HG03103 (cell line): ENCODE results near the gene COX6B1.
"Not testable (repeated sequence)": the region's sequence is repeated elsewhere in the genome, so short reads cannot be mapped to it uniquely, and the experiment has no call there.

Source experiments
- ATAC-seq: cut with Tn5 transposase; IDR thresholded peaks from one replicate; pipeline ENCODE4 v1.9.1; 2021; ENCODE audit warnings: low read depth; ENCODE audit not compliant: unreplicated experiment

COX6B1 gene, protein sequence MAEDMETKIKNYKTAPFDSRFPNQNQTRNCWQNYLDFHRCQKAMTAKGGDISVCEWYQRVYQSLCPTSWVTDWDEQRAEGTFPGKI

DNA sequence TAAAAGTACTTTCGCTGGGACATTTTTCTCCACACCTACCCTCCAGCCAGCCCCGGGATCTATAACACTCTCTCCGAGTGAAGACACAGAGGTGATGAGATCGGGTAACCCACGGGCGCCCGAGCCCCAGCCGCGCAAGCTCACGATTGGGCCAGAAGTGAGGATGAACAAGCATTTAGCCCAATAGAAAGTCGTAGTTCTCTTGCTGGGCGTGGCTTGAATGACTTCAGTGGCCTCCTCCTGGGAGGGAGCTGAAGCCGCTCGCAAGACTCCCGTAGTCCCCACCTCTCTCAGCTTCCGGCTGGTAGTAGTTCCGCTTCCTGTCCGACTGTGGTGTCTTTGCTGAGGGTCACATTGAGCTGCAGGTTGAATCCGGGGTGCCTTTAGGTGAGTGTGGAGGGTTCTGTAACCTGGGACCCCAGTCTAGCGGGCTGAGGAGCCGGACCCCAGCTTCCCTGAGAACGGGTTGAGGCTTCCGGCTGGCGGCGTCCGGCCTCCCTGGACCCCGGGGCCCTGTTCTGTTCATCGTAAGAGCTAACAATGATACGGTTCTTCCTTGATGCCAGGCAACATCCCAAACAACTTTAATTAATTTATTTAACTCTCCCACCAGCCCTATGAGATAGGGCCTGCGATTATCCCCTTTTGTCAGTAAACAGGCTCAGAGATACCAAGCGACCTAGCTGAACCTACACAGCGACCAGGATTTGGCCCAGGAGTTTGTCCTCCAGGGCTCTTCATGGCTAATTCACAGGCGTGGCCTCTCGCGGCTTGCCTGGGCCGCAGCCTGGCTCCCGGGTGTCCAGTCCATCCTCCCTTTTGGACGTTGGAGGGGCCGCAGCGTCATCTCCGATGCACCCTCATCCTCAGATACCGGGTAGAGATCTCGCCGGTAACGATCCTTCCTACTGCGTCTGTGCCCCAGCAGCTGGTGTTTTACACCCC, at the start of gene COX6B1:
TSS of gene COX6B1 (plus strand) at position 307 of the 945 bp plus-strand sequence. CDS start 2,921 bp downstream, outside the sequence.
- peak; percentile 42 for ATAC-seq

- ATAC-seq = no peak
These were observed 46.2 kb upstream of the COX6B1 start for GRCh38 chr19:35601971-35602370.

- ATAC-seq = not testable (repeated sequence)
These were observed 43.7 kb upstream of the COX6B1 start for GRCh38 chr19:35604436-35604835.

- not testable (repeated sequence) for ATAC-seq
These were observed 41.0 kb upstream of the COX6B1 start for GRCh38 chr19:35607170-35607569.

DNA sequence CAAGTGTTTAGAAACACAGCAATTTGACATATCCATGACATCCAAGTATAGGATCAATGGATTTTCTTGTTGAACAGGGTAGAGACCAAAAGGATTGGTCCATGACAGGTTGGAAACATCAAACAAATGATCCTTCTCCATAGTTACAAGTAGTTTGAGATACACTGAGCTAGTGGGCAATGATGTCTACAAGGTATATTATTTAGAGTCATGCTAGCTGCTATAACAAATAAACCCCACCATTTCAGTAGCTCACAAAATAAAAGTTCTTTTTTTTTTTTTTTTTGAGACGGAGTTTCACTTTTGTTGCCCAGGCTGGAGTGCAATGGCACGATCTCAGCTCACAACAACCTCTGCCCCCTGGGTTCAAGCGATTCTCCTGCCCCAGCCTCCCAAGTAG, 40.5 kb upstream of the COX6B1 start:
- no peak for ATAC-seq

DNA sequence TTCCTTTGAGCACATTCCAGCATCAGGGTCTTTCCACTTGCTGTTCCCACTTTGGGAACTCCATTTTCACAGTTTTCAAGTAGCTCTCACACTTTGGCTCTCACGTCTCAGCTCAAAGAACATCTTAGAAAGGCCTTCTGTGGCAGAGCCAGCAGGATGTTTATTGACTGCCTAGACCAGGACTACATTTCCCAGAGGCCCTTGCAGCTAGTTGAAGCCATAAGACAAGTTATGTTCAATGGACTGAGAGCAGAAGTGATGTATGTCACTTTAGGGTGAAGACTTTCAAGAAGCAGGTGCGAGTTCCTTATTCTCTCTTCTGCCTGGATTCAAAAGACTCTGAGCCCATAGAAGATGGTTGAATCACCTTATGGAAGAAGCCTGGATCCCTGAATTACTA, 39.9 kb upstream of the COX6B1 start:
- no peak for ATAC-seq

GRCh38 chr19:35609851-35610353, 38.2 kb upstream of the COX6B1 start:
- ATAC-seq = no peak

- no peak for ATAC-seq
These were observed 35.9 kb upstream of the COX6B1 start for GRCh38 chr19:35612224-35612558.

DNA sequence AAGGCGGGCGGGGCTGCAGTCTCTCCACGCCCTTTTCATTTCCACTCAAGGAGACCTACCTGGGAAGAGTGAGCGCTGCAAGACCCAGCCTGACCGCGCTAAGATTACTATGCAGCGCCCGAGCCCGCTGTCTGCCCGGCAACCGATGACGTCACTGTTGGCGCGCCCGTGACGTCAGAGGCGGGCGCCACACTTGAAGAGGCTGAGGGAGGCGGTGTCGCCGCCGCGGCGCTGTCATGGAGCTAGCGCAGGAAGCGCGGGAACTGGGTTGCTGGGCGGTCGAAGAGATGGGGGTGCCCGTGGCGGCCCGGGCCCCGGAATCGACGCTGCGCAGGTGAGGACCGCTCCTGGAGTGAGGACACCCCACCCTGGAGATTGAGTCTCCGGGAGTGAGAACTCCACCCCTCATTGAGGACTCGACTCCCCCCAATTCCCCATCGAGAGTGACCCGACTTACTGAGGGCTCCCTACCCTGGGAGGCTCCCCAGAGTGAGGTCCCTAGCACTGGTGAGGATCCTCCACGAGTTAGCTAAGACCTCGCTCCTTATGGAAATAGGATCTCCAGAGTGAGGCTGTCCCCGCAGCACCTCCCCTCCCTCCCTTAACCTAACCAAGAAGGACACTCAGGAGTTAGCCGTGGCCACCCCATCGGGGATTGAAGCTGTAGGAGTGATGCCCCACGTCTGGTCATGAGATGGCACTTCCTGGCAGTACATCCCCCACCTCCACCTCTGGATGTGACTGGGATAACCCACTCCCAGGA, 35.4 kb upstream of the COX6B1 start, which contains the start of gene HAUS5:
TSS of gene HAUS5 (plus strand) at position 177 of the 763 bp plus-strand sequence. CDS start at position 237, 60 bp downstream.
- ATAC-seq = peak; percentile 70

GRCh38 chr19:35613574-35613973, 34.5 kb upstream of the COX6B1 start:
- no peak for ATAC-seq

DNA sequence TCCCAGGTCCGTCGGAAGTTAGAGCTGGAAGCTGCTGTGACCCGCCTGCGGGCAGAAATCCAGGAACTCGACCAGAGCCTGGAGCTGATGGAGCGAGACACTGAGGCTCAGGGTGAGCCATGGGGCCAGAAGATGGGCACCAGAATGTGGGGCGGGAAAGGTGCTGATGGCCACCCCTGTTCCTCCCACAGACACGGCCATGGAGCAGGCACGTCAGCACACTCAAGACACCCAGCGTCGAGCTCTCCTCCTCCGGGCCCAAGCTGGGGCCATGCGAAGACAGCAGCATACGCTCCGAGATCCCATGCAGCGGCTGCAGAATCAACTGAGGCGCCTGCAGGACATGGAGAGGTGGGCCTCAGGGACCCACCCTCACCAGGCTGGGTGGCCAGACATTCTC, 33.1 kb upstream of the COX6B1 start:
- no peak for ATAC-seq

DNA sequence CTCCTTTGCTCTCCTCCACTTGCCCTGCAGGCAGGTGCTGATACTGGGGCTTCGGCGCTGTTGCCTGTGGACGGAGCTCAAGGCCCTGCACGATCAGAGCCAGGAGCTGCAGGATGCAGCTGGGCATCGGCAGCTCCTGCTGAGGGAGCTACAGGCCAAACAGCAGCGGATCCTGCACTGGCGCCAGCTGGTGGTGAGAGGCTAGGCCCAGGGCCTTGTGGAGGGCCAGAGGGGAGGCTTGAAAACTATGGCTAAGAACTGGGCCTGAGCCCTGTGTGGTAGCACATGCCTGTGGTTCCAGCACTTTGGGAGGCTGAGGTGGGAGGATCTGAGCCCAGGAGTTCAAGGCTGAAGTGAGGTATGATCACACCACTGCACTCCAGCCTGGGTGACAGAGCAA, 29.3 kb upstream of the COX6B1 start:
- no peak for ATAC-seq

DNA sequence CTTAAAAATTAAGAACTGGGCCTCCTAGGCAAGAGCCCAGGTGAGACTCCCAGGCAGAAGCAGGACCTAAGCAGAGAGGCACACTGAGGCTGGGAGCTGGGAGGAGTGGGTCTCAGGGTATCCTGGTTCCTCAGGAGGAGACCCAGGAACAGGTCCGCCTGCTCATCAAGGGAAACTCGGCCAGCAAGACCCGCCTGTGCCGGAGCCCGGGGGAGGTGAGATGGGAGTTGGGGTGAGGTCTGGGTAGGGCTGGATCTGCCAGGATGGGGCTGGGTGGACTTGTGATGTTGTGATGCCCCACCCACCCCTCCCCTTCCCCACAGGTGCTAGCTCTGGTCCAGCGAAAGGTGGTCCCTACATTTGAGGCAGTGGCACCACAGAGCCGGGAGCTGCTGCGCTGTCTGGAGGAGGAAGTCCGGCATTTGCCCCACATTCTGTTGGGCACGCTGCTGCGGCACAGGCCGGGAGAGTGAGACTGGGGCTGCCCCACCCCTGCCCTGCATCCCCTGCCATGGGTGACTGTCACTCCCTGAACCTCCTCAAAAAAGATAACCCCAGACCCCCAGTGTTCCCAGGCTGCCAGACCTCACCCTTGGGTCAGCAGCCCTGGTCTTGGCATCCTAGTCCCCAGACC, 28.7 kb upstream of the COX6B1 start:
- no peak for ATAC-seq

DNA sequence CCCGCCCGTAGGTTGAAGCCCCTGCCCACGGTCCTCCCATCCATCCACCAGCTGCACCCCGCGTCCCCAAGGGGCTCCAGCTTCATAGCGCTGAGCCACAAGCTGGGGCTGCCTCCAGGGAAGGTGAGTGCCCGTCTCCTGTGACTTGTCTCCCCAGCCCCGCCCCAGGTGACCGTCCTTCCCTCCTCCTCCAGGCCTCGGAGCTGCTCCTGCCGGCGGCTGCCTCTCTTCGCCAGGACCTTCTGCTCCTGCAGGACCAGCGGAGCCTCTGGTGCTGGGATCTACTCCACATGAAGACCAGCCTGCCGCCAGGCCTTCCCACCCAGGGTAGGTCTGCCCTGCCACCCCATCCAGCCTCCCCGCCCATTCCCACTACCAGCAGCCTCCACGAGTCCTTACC, 28.1 kb upstream of the COX6B1 start:
- no peak for ATAC-seq

DNA sequence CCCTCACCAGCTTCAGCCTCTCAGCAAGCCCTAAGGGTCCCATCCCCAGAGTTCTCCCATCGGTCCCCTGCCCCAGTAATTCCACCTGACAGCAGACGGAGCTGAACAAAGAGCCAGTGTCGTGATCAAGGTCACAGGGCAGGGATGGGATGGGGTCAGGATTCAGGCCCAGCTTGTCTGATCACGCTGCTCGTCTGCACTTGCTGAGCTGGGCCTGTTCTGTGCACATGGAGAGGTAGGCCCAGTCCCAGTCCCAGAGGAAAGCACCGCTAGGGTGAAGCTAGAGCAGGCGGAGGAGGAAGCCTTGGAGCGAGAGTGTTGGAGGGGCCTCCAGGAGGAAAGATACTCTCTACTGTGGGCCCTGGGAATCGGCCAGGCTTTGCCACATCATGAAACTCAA, 26.4 kb upstream of the COX6B1 start:
- no peak for ATAC-seq

GRCh38 chr19:35622750-35623149, 25.4 kb upstream of the COX6B1 start:
- ATAC-seq = no peak

DNA sequence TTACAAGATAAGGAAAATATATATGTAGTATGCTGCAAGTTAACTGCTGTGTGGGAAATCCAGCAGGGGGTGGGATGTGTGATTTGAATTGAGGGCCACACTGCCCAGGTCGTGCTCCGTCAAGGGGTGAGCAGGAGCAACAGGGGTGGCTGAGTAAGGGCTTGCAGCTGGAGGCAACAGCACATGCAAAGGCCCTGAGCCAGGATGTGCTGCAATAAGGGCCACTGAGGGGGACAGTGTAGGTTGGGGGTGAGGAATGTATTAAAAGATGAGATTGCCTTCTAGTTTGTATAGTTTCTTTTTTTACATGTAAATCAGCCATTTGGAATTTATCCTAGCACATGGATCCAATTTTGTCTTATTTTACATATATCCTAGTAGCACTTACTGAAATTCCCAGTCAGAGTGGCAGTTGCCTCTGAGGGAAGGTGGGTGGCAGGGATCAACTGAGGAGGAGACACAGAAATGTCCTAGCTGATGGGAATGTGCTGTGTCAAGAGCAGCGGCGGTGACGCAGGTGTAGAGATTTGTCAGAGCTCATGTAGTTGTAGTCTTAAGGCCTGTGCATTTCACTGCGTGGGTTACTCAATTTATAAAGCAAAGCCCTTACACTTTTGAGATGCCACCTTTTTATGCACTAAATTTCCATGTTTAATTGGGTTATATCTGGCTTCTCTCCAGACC, 24.7 kb upstream of the COX6B1 start:
- ATAC-seq = no peak

- ATAC-seq = no peak
These were observed 19.9 kb upstream of the COX6B1 start for GRCh38 chr19:35628264-35628564.

DNA sequence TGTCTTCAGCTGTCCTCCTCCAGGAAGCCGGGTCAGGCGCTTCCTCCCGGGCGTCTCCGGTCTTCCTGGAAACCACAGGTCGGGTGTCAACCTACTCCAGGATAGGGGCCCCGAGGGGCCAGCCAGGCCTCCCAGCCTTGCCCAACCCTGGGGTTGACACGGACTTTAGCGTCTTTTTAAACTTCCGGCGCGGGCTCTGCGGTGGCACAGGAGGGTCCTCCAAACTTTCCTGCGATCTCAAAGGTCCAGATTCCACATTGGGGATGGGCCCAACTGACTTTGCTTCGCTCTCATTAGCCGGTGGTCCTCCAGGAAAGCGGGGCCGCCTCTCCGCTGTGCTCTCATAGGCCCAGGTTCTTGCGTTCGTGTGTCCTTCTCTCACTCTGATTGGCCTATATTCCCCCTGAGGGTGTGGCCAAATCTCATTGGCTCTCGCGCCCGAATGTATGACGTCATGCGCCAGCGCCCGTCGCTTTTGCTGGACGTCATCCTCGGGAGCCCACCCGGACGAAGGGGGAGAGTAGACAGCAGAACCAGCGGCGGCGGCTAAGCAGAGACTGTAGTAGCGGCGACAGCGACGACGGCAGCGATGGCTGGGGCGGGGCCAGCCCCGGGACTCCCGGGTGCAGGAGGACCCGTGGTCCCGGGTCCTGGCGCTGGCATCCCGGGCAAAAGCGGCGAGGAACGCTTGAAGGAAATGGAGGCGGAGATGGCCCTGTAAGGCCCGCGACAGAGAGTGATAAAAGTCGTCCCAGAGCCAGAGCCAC, 19.4 kb upstream of the COX6B1 start, which contains the start of gene RBM42:
TSS of gene RBM42 (plus strand) at position 472 of the 767 bp plus-strand sequence. CDS start at position 590, 118 bp downstream.
- ATAC-seq = peak; percentile 91

DNA sequence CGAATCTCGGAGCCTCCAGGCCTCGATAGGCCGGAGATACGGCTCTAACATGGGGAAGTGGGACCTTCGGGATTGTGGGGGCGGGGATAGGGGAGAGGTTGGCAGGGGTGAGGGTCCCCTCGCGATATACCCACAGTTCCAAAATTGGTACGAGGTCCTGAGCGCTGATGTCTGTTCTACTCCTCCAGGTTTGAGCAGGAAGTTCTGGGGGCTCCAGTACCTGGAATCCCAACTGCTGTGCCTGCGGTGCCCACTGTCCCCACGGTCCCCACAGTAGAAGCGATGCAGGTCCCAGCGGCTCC, 18.8 kb upstream of the COX6B1 start:
- ATAC-seq = no peak
